Prostate gland (tissue), 2 donors: ENCODE measurements around the gene OPN4.

Source experiments
- POLR2A ChIP-seq: fragments of 450-650 bp; IDR thresholded peaks from one replicate; pipeline ENCODE4 v1.6.1; 2016; ENCODE audit warnings: antibody characterized with exemption, mild to moderate bottlenecking
- TF ChIP-seq, protein P1 (sequence below), 4 experiments: fragments of 200-600 bp in 2 of 4; fragments of 450-650 bp in 2 of 4; sonication (generic) in 2 of 4; IDR thresholded peaks; 1 replicate in 3 of 4; 2 replicates in 1 of 4; pipeline ENCODE4 v1.5.1; 2016 to 2019; ENCODE audit warnings: antibody characterized with exemption in 4 of 4, mild to moderate bottlenecking in 2 of 4, moderate library complexity in 2 of 4

DNA sequence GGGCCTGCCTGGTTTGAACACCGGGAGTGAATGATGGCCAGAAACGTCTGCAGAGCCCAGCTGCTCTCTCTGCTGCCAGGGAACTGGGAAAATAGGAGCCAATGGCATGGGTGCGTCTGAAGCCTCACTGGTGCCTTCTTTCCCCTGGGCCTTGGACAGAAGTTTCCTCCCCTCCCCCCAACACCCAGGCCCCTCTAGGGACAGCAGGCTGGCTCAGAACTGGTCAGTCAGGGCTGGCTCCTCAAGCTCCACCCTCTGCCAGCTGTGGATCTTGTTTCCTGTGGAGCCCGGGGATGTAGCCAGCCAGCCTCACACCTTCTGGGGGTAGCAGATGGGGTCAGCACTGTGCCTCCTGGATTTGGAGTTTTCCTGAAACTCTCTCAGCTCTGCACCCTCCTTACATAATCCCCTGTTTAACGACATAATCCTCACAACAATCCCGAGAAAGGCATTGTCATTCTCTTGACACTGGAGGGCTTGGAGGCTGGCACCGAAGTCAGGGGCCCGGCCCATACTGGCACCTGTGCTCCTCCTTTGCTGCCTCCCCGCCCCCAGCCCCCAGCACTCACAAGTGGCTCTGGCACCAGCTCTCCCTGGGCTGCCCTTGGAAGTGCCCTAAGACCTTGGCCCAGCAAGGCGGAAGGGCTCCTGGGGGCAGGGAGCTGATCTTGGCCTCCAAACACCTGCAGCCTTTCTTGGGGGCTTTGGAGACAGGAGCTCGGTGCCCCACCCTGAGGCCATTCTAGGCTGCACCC, 19.7 kb downstream of the OPN4 start:
- TF ChIP-seq, protein P1, sequence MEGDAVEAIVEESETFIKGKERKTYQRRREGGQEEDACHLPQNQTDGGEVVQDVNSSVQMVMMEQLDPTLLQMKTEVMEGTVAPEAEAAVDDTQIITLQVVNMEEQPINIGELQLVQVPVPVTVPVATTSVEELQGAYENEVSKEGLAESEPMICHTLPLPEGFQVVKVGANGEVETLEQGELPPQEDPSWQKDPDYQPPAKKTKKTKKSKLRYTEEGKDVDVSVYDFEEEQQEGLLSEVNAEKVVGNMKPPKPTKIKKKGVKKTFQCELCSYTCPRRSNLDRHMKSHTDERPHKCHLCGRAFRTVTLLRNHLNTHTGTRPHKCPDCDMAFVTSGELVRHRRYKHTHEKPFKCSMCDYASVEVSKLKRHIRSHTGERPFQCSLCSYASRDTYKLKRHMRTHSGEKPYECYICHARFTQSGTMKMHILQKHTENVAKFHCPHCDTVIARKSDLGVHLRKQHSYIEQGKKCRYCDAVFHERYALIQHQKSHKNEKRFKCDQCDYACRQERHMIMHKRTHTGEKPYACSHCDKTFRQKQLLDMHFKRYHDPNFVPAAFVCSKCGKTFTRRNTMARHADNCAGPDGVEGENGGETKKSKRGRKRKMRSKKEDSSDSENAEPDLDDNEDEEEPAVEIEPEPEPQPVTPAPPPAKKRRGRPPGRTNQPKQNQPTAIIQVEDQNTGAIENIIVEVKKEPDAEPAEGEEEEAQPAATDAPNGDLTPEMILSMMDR (IDR thresholded peaks at IDR 0.05) = no peak
- no peak for TF ChIP-seq POLR2A
